ENCODE data around the gene CUX1. TPM values are rescaled to one million over a fixed set of nuclear protein-coding genes. Genes with fewer than 3 reads are reported as not detected.
A peak's percentile ranks its signal among the peaks of the same experiment; 100 is the strongest.
"Not testable (repeated sequence)": the region's sequence is repeated elsewhere in the genome, so short reads cannot be mapped to it uniquely, and the experiment has no call there.

Gene CUX1
- total and polyA plus RNA-seq, 2 of the 13 experiments (the other 11 are each of a cell fraction or from before 2014, with no cell fraction given), result 13.7 to 14.9 TPM

GRCh38 chr7:101921546-101922489, 104.4 kb downstream of the CUX1 start:
- POLR2A ChIA-PET; H3K27me3 ChIP-seq (ENCODE audit: control insufficient read depth in 1 of 2, insufficient read depth in 2 of 2, low read length in 2 of 2); H3K4me2 ChIP-seq (ENCODE audit: low read depth, low read length); H3K4me3 ChIP-seq (replicated peaks in 1 of 3; ENCODE audit: insufficient read depth in 1 of 3, low read depth in 2 of 3, low read length in 3 of 3); H3K27ac ChIP-seq (ENCODE audit: extremely low read length, insufficient read depth, low read length); H3K9ac ChIP-seq (ENCODE audit: insufficient read depth, low read depth, low read length); intact Hi-C loops (cut with micrococcal nuclease; ENCODE audit: unreplicated experiment); H3K9me3 ChIP-seq (ENCODE audit: low read length); ATAC-seq; H4K20me1 ChIP-seq (ENCODE audit: insufficient read depth, low read length); FAIRE-seq; H2AFZ ChIP-seq (ENCODE audit: low read length); in situ Hi-C loops (cut with HindIII; ENCODE audit: extremely low pct_ligation_motif_present, low pct_unique_long_range_greater_than_20kb); DNase-seq (ENCODE audit: low spot score); BruUV-seq (replicated peaks); H3K4me1 ChIP-seq (ENCODE audit: insufficient read depth, low read length): not testable (repeated sequence)
- peaks cover 13% of the 10 kb centered on the region for H3K79me2 ChIP-seq (ENCODE audit: insufficient read depth, low read length)
- TF ChIP-seq ZNF770 (CRISPR knock-in tag; IDR thresholded peaks at IDR 0.05), result peak; percentile 33; the same call in 1 of the 2 replicates
- 98% methylated on average over 14 of the region's 14 CpGs for WGBS (ENCODE audit: low lambda C conversion rate)
- CTCF ChIA-PET (ENCODE audit: low intra/inter-chr PET ratio, low total read pairs), result interaction anchor here (0.5 kb wide), 1 partner anchor 49 kb away, joined by 3 read pairs; no protein-coding TSS in a partner anchor
- H3K36me3 ChIP-seq (replicated peaks in 1 of 2; ENCODE audit: control insufficient read depth in 1 of 2, insufficient read depth in 2 of 2, low read length in 2 of 2), result peaks cover 6 to 33% of the 10 kb centered on the region in 2 experiments; a peak in 4 of 5 replicates
